GM19395 (cell line): ENCODE measurements around the gene TMA7B.

Source experiments
- ATAC-seq: cut with Tn5 transposase; IDR thresholded peaks from one replicate; pipeline ENCODE4 v1.9.1; 2021; ENCODE audit warnings: mild to moderate bottlenecking, moderate library complexity; ENCODE audit not compliant: unreplicated experiment

Gene TMA7B

GRCh38 chr22:39997939-39998726 lies 37.9 kb downstream of the TMA7B start:
- no peak for ATAC-seq

GRCh38 chr22:39999144-39999757 lies 39.1 kb downstream of the TMA7B start:
- ATAC-seq = no peak

- no peak for ATAC-seq
Measured at GRCh38 chr22:40000171-40000570, 40.0 kb downstream of the TMA7B start.

GRCh38 chr22:40001106-40001505 lies 40.9 kb downstream of the TMA7B start:
- no peak for ATAC-seq

- no peak for ATAC-seq
Measured at GRCh38 chr22:40001800-40002577, 41.8 kb downstream of the TMA7B start.

- ATAC-seq = no peak
Measured at GRCh38 chr22:40002935-40003715, 42.9 kb downstream of the TMA7B start.

- no peak for ATAC-seq
Measured at GRCh38 chr22:40004836-40005235, 44.6 kb downstream of the TMA7B start.

- no peak for ATAC-seq
Measured at GRCh38 chr22:40006641-40007040, 46.4 kb downstream of the TMA7B start.

GRCh38 chr22:40007853-40008710 lies 47.9 kb downstream of the TMA7B start:
- ATAC-seq = no peak

- no peak for ATAC-seq
Measured at GRCh38 chr22:40008726-40009291, 48.6 kb downstream of the TMA7B start.

- no peak for ATAC-seq
Measured at GRCh38 chr22:40009292-40009774, 49.1 kb downstream of the TMA7B start.

GRCh38 chr22:40009951-40010671 lies 49.9 kb downstream of the TMA7B start:
- ATAC-seq = no peak

GRCh38 chr22:40010746-40011145 lies 50.5 kb downstream of the TMA7B start:
- no peak for ATAC-seq
